ENCODE measurements around the gene SLC35F3.

SLC35F3 gene

GRCh38 chr1:233912447-233912846 lies 8.0 kb downstream of the SLC35F3 start:
- TF ChIP-seq TEAD4 (IDR thresholded peaks at IDR 0.05) (no peak), TCF12 (IDR thresholded peaks at IDR 0.05; ENCODE audit: low read depth) (no peak), MAX (IDR thresholded peaks at IDR 0.05) (no peak), YY1 (IDR thresholded peaks at IDR 0.05; ENCODE audit: low read depth) (no peak), CEBPB (IDR thresholded peaks at IDR 0.05) (no peak), ZBTB7A (IDR thresholded peaks at IDR 0.05; ENCODE audit: low read depth) (no peak)

- no peak for TF ChIP-seq REST (IDR thresholded peaks at IDR 0.05; ENCODE audit: low read depth)
Measured at GRCh38 chr1:233912909-233913308, 8.4 kb downstream of the SLC35F3 start.

GRCh38 chr1:233916706-233917105 lies 12.2 kb downstream of the SLC35F3 start:
- TF ChIP-seq RAD21 (IDR thresholded peaks at IDR 0.05; ENCODE audit: low read depth) (no peak), ZBTB7A (IDR thresholded peaks at IDR 0.05; ENCODE audit: low read depth) (no peak), FOXM1 (IDR thresholded peaks at IDR 0.05; ENCODE audit: borderline replicate concordance, low read depth) (no peak), EP300 (IDR thresholded peaks at IDR 0.05; ENCODE audit: borderline replicate concordance) (no peak)

- TF ChIP-seq ZBTB7A (IDR thresholded peaks at IDR 0.05; ENCODE audit: low read depth) (no peak), TEAD4 (IDR thresholded peaks at IDR 0.05) (no peak), TAF1 (IDR thresholded peaks at IDR 0.05; ENCODE audit: low read depth) (no peak), CEBPB (IDR thresholded peaks at IDR 0.05) (no peak), TCF12 (IDR thresholded peaks at IDR 0.05; ENCODE audit: low read depth) (no peak), EGR1 (IDR thresholded peaks at IDR 0.05) (no peak), USF1 (IDR thresholded peaks at IDR 0.05) (no peak), FOXM1 (IDR thresholded peaks at IDR 0.05; ENCODE audit: borderline replicate concordance, low read depth) (no peak), RAD21 (IDR thresholded peaks at IDR 0.05; ENCODE audit: low read depth) (no peak), REST (IDR thresholded peaks at IDR 0.05; ENCODE audit: low read depth) (no peak), MAX (IDR thresholded peaks at IDR 0.05) (no peak), NFIC (IDR thresholded peaks at IDR 0.05) (no peak), YY1 (IDR thresholded peaks at IDR 0.05; ENCODE audit: low read depth) (no peak), EP300 (IDR thresholded peaks at IDR 0.05; ENCODE audit: borderline replicate concordance) (no peak), CREB1 (IDR thresholded peaks at IDR 0.05; ENCODE audit: low read depth) (no peak)
Measured at GRCh38 chr1:233919786-233920185, 15.3 kb downstream of the SLC35F3 start.

DNA sequence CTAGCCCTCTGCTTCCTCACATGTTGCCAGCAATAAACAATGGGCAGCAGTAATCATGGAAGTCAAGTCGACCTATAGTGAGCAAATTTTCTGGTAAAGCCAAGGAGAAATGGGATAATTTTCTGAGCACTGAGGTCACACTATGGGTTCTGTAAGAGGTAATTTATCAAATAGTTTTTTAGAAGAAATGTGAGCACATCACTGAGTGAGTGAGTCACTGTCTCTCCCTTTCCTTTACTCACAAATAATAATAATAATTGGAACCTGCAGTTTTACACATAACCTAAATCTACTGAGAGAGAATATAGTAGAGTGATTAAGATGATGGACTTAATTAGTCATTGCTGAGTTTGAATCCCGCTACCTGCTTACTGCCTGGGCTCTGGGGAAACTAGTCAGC lies 23.6 kb downstream of the SLC35F3 start:
- TF ChIP-seq USF1 (IDR thresholded peaks at IDR 0.05) (no peak), NFIC (IDR thresholded peaks at IDR 0.05) (no peak), EP300 (IDR thresholded peaks at IDR 0.05; ENCODE audit: borderline replicate concordance) (no peak), TAF1 (IDR thresholded peaks at IDR 0.05; ENCODE audit: low read depth) (no peak), CEBPB (IDR thresholded peaks at IDR 0.05) (no peak), FOXM1 (IDR thresholded peaks at IDR 0.05; ENCODE audit: borderline replicate concordance, low read depth) (no peak), RAD21 (IDR thresholded peaks at IDR 0.05; ENCODE audit: low read depth) (no peak), ZBTB7A (IDR thresholded peaks at IDR 0.05; ENCODE audit: low read depth) (no peak), YY1 (IDR thresholded peaks at IDR 0.05; ENCODE audit: low read depth) (no peak)

DNA sequence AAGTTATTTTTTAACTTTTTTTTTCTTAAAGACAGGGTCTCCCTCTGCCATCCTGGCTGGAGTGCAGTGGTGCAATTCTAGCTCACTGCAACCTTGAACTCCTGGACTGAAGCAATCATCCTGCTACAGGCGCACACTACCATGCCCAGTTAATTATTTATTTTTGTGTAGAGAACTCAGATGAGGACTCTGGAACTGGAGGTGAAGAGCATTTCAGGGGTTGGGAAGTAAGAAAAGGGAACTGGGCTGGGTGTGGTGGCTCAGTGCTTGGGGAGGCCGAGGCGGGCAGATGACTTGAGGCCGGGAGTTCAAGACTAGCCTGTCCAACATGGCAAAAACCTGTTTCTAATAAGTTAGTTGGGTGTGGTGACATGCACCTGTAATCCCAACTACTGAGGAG lies 28.9 kb downstream of the SLC35F3 start:
- TF ChIP-seq FOXM1 (IDR thresholded peaks at IDR 0.05; ENCODE audit: borderline replicate concordance, low read depth) (no peak), CEBPB (IDR thresholded peaks at IDR 0.05) (no peak), CREB1 (IDR thresholded peaks at IDR 0.05; ENCODE audit: low read depth) (no peak), MAX (IDR thresholded peaks at IDR 0.05) (no peak), USF1 (IDR thresholded peaks at IDR 0.05) (no peak), EGR1 (IDR thresholded peaks at IDR 0.05) (no peak)

Data from Ishikawa (cell line).